A549 (cell line): ENCODE data around the gene METTL1. TPM values are rescaled to one million over a fixed set of nuclear protein-coding genes. Genes with fewer than 3 reads are reported as not detected.

Experiments
- ATAC-seq, 2 experiments: fragments of 200-7000 bp in 1 of 2; fragments of >200 bp in 1 of 2; cut with Nextera tagmentation in 1 of 2; cut with Tn5 transposase in 1 of 2; 3 replicates each; pipeline versions ENCODE4 v1.8.0 to v1.9.1; 2018 to 2020; ENCODE audit warnings: mild to moderate bottlenecking in 1 of 2, moderate library complexity in 1 of 2
- CTCF ChIA-PET: fragments of 300-600 bp; sonication (Branson Sonifier 250); formaldehyde crosslinking; extraction: SDS; loops from one replicate; lab custom pipeline; 2021; ENCODE audit warnings: antibody characterized with exemption, inconsistent platforms; lab: Yijun Ruan, JAX
- POLR2A ChIA-PET: fragments of 350-600 bp; formaldehyde crosslinking; extraction: SDS; loops from one replicate; lab custom pipeline; 2021; ENCODE audit warnings: antibody characterized with exemption, inconsistent platforms; lab: Yijun Ruan, JAX
- DNase-seq, 2 experiments: peaks; one replicate each; pipeline versions ENCODE4 v3.0.0 to v3.0.0-alpha.2; 2011 to 2016; ENCODE audit warnings: low read depth in 1 of 2, low spot score in 1 of 2
- FAIRE-seq: peaks from 2 replicates; lab custom pipeline; 2011; peaks lifted over from hg19 to GRCh38; lab: Jason Lieb, UNC
- H3K27ac ChIP-seq, 2 experiments: fragments of >200 bp; sonication (Bioruptor Twin); formaldehyde crosslinking; 3 replicates each; pipeline ENCODE4 v1.5.1; 2016 to 2017
- H3K4me1 ChIP-seq: fragments of >200 bp; sonication (Bioruptor Twin); formaldehyde crosslinking; 3 replicates; pipeline ENCODE4 v1.6.1; 2016
- H3K4me2 ChIP-seq: fragments of >200 bp; sonication (Bioruptor Twin); formaldehyde crosslinking; 3 replicates; pipeline ENCODE4 v1.6.1; 2016
- H3K4me3 ChIP-seq: fragments of >200 bp; sonication (Bioruptor Twin); formaldehyde crosslinking; 3 replicates; pipeline ENCODE4 v1.5.1; 2016
- H3K9me3 ChIP-seq: fragments of >200 bp; sonication (Bioruptor Twin); formaldehyde crosslinking; 3 replicates; pipeline ENCODE4 v1.6.1; 2016
- BHLHE40 ChIP-seq: IDR thresholded peaks from 2 replicates; pipeline ENCODE4 v1.6.1; 2012; ENCODE audit warnings: low read depth, low read length, inconsistent platforms
- CBX2 ChIP-seq: fragments of 200-600 bp; sonication (generic); IDR thresholded peaks from 2 replicates; pipeline ENCODE4 v1.6.1; 2016; ENCODE audit warnings: low read depth, mild to moderate bottlenecking, borderline replicate concordance
- CBX8 ChIP-seq: fragments of 200-600 bp; sonication (generic); IDR thresholded peaks from 2 replicates; pipeline ENCODE4 v1.6.1; 2016
- E2F6 ChIP-seq: IDR thresholded peaks from 2 replicates; pipeline ENCODE4 v1.6.1; 2012; ENCODE audit warnings: low read depth, borderline replicate concordance
- EP300 ChIP-seq, 2 experiments: fragments of >200 bp; sonication (Bioruptor Twin); formaldehyde crosslinking; IDR thresholded peaks; 2 replicates in 1 of 2; 3 replicates in 1 of 2; pipeline ENCODE4 v1.6.1; 2016 to 2017
- FOXS1 ChIP-seq: fragments of 250-450 bp; sonication (Bioruptor Pico); IDR thresholded peaks from 2 replicates; pipeline ENCODE4 v1.5.0; 2020; ENCODE audit warnings: mild to moderate bottlenecking, moderate library complexity
- HOXB5 ChIP-seq: fragments of 250-450 bp; sonication (Bioruptor Pico); IDR thresholded peaks from 2 replicates; pipeline ENCODE4 v1.5.0; 2020; ENCODE audit warnings: mild to moderate bottlenecking, moderate library complexity
- JUN ChIP-seq, 2 experiments: fragments of >200 bp; sonication (Bioruptor Twin); formaldehyde crosslinking; IDR thresholded peaks; 2 replicates in 1 of 2; 3 replicates in 1 of 2; pipeline ENCODE4 v1.6.1; 2016 to 2017
- JUNB ChIP-seq: fragments of >200 bp; sonication (Bioruptor Twin); formaldehyde crosslinking; IDR thresholded peaks from 2 replicates; pipeline ENCODE4 v1.6.1; 2016
- KDM5A ChIP-seq: fragments of 200-600 bp; sonication (generic); IDR thresholded peaks from 2 replicates; pipeline ENCODE4 v1.6.1; 2016; ENCODE audit warnings: antibody characterized with exemption, mild to moderate bottlenecking
- MAFK ChIP-seq: fragments of 450-650 bp; IDR thresholded peaks from 2 replicates; pipeline ENCODE4 v1.6.1; 2014; ENCODE audit not compliant: partially characterized antibody
- MYC ChIP-seq: IDR thresholded peaks from 2 replicates; pipeline ENCODE4 v1.6.1; 2012; ENCODE audit warnings: mild to moderate bottlenecking, inconsistent platforms, low read length, improper control_type of control experiment, borderline replicate concordance
- NR3C1 ChIP-seq: fragments of >200 bp; sonication (Bioruptor Twin); formaldehyde crosslinking; IDR thresholded peaks from 3 replicates; pipeline ENCODE4 v1.6.1; 2017
- PHF8 ChIP-seq: fragments of 200-600 bp; sonication (generic); IDR thresholded peaks from 2 replicates; pipeline ENCODE4 v1.6.1; 2016; ENCODE audit warnings: low read depth, mild to moderate bottlenecking, antibody characterized with exemption, moderate library complexity, borderline replicate concordance
- POLR2A ChIP-seq: IDR thresholded peaks from 2 replicates; pipeline ENCODE4 v1.6.1; 2012; ENCODE audit warnings: mild to moderate bottlenecking, low read length
- POLR2AphosphoS2 ChIP-seq: conservative IDR thresholded peaks from 2 replicates; pipeline ENCODE4 v1.6.1; 2012; ENCODE audit warnings: low read length, improper control_type of control experiment, inconsistent platforms
- RARB ChIP-seq: fragments of 250-450 bp; sonication (Bioruptor Pico); IDR thresholded peaks from 2 replicates; pipeline ENCODE4 v1.8.0; 2021; ENCODE audit warnings: mild to moderate bottlenecking, moderate library complexity
- RCOR1 ChIP-seq: fragments of 150-350 bp; IDR thresholded peaks from 2 replicates; pipeline ENCODE4 v1.6.1; 2014; ENCODE audit warnings: antibody characterized with exemption, low read length, low read depth
- RFX5 ChIP-seq: fragments of 450-650 bp; IDR thresholded peaks from 2 replicates; pipeline ENCODE4 v1.7.1; 2014; ENCODE audit warnings: antibody characterized with exemption, mild to moderate bottlenecking, moderate library complexity
- SMC3 ChIP-seq: fragments of >200 bp; sonication (Bioruptor Twin); formaldehyde crosslinking; IDR thresholded peaks from 3 replicates; pipeline ENCODE4 v1.6.1; 2018; ENCODE audit warnings: inconsistent platforms
- TP53 ChIP-seq: fragments of 250-450 bp; sonication (Bioruptor Pico); IDR thresholded peaks from 2 replicates; pipeline ENCODE4 v1.5.0; 2021; ENCODE audit warnings: mild to moderate bottlenecking, moderate library complexity
- ZSCAN20 ChIP-seq: fragments of 250-450 bp; sonication (Bioruptor Pico); IDR thresholded peaks from 2 replicates; pipeline ENCODE4 v1.8.0; 2022; ENCODE audit warnings: mild to moderate bottlenecking, moderate library complexity
- WGBS: methylation state at CpG from one replicate; pipeline ENCODE4 v1.1.6; 2017; ENCODE audit errors: missing lambda C conversion rate; 5-methylcytosine and 5-hydroxymethylcytosine counted together
- polyA plus RNA-seq, 4 experiments: library from polyadenylated mRNA; depleted of rRNA in 3 of 4; stranded (reverse); fragments of >200 nt; fragmentation: RNase III in 1 of 4; extraction: RNeasy Plus Mini Kit Qiagen cat#74134 plus additional on column Dnase treatment in 1 of 4; gene quantifications; 2 replicates in 3 of 4; 3 replicates in 1 of 4; pipeline ENCODE4 v1.2.3, GENCODE V29; 2011 to 2017
- TF ChIP-seq, protein P1 (sequence below): IDR thresholded peaks from 2 replicates; pipeline ENCODE4 v1.6.1; 2012
- TF ChIP-seq, protein P2 (sequence below): IDR thresholded peaks from 2 replicates; pipeline ENCODE4 v1.6.1; 2012
- TF ChIP-seq, protein P3 (sequence below): fragments of >200 bp; sonication (Bioruptor Twin); formaldehyde crosslinking; IDR thresholded peaks from 3 replicates; pipeline ENCODE4 v1.6.1; 2016
- TF ChIP-seq, protein P4 (sequence below): fragments of 200-600 bp; sonication (generic); IDR thresholded peaks from 2 replicates; pipeline ENCODE4 v1.6.1; 2016; ENCODE audit warnings: antibody characterized with exemption, mild to moderate bottlenecking, moderate library complexity

The METTL1 gene
- polyA plus RNA-seq, 2 of the 4 experiments (the other 2 are of a cell fraction), result 55.2 to 60.2 TPM

DNA sequence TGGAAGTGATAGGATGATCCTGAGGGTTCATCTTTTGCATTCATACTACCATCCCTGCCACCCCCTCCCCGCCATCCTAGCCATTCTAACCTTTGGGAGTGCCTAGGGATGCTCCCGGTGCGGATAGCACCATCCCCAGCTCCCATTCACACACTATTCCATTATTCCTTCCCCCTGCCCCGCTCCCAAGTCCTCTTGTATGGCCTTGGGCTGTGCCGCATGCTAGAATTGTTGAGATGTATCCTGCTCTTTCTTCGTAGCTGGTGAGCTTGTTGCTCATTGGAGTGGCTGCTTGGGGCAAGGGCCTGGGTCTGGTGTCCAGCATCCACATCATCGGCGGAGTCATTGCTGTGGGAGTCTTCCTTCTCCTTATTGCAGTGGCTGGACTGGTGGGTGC lies 26.4 kb downstream of the METTL1 start (continued):
- TF ChIP-seq CBX8 (no peak), RCOR1 (no peak), POLR2A (0 out of 2 replicates have a peak, but pooled peaks have one; percentile 18), BHLHE40 (no peak), CBX2 (no peak), NR3C1 (no peak), ZSCAN20 (CRISPR knock-in tag) (no peak)

- DNase-seq (peak; percentile 96 to 99), ATAC-seq (peak; percentile 84 to 93), FAIRE-seq (peak; percentile 91)
- 1% methylated on average over 27 of the region's 29 CpGs for WGBS
- Histone ChIP-seq H3K27ac (peak within 1 kb of the TSS; percentile 93 to 98), H3K4me2 (peak within 1 kb of the TSS; percentile 79), H3K9me3 (no peaks in the 10 kb centered on the region), H3K4me3 (peak within 1 kb of the TSS; percentile 70), H3K4me1 (peaks cover 13% of the 10 kb centered on the region; the same call in 2 of the 3 replicates)
- CTCF ChIA-PET, result interaction anchor here (1.2 to 3.1 kb wide), 6 partner anchors 9 to 162 kb away, joined by 3 to 15 read pairs (median 10); no protein-coding TSS in a partner anchor
- POLR2A ChIA-PET, result interaction anchor here (0.9 to 1.7 kb wide), 7 partner anchors 9 to 100 kb away, joined by 3 to 9 read pairs (median 6); partner anchors contain the start of genes CYP27B1, EEF1AKMT3 and METTL1
- TF ChIP-seq JUNB (no peak), E2F6 (no peak), MAFK (no peak), KDM5A (0 out of 2 replicates have a peak, but pooled peaks have one; percentile 26), RARB (CRISPR knock-in tag) (0 out of 2 replicates have a peak, but pooled peaks have one; percentile 11), POLR2A (peak; percentile 34; the same call in 1 of the 2 replicates), PHF8 (peak; percentile 69; the same call in 1 of the 2 replicates), JUN (IDR thresholded peaks at IDR 0.05) (no peak; a peak in 1 of 5 replicates), POLR2AphosphoS2 (no peak; the same call in none of the 2 replicates), SMC3 (no peak), EP300 (IDR thresholded peaks at IDR 0.05) (no peak), RFX5 (peak; percentile 77; the same call in 1 of the 2 replicates), FOXS1 (CRISPR knock-in tag) (no peak), ZSCAN20 (CRISPR knock-in tag) (no peak), MYC (0 out of 2 replicates have a peak, but pooled peaks have one; percentile 29), HOXB5 (CRISPR knock-in tag) (no peak), TP53 (CRISPR knock-in tag) (0 out of 2 replicates have a peak, but pooled peaks have one; percentile 55)
- TF ChIP-seq, protein P1, sequence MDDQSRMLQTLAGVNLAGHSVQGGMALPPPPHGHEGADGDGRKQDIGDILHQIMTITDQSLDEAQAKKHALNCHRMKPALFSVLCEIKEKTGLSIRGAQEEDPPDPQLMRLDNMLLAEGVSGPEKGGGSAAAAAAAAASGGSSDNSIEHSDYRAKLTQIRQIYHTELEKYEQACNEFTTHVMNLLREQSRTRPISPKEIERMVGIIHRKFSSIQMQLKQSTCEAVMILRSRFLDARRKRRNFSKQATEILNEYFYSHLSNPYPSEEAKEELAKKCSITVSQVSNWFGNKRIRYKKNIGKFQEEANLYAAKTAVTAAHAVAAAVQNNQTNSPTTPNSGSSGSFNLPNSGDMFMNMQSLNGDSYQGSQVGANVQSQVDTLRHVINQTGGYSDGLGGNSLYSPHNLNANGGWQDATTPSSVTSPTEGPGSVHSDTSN, result peak; percentile 94
- TF ChIP-seq, protein P2, sequence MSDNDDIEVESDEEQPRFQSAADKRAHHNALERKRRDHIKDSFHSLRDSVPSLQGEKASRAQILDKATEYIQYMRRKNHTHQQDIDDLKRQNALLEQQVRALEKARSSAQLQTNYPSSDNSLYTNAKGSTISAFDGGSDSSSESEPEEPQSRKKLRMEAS, result 0 out of 2 replicates have a peak, but pooled peaks have one; percentile 21
- TF ChIP-seq, protein P3, sequence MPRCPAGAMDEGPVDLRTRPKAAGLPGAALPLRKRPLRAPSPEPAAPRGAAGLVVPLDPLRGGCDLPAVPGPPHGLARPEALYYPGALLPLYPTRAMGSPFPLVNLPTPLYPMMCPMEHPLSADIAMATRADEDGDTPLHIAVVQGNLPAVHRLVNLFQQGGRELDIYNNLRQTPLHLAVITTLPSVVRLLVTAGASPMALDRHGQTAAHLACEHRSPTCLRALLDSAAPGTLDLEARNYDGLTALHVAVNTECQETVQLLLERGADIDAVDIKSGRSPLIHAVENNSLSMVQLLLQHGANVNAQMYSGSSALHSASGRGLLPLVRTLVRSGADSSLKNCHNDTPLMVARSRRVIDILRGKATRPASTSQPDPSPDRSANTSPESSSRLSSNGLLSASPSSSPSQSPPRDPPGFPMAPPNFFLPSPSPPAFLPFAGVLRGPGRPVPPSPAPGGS, result peak; percentile 7; the same call in 1 of the 3 replicates
- TF ChIP-seq, protein P4, sequence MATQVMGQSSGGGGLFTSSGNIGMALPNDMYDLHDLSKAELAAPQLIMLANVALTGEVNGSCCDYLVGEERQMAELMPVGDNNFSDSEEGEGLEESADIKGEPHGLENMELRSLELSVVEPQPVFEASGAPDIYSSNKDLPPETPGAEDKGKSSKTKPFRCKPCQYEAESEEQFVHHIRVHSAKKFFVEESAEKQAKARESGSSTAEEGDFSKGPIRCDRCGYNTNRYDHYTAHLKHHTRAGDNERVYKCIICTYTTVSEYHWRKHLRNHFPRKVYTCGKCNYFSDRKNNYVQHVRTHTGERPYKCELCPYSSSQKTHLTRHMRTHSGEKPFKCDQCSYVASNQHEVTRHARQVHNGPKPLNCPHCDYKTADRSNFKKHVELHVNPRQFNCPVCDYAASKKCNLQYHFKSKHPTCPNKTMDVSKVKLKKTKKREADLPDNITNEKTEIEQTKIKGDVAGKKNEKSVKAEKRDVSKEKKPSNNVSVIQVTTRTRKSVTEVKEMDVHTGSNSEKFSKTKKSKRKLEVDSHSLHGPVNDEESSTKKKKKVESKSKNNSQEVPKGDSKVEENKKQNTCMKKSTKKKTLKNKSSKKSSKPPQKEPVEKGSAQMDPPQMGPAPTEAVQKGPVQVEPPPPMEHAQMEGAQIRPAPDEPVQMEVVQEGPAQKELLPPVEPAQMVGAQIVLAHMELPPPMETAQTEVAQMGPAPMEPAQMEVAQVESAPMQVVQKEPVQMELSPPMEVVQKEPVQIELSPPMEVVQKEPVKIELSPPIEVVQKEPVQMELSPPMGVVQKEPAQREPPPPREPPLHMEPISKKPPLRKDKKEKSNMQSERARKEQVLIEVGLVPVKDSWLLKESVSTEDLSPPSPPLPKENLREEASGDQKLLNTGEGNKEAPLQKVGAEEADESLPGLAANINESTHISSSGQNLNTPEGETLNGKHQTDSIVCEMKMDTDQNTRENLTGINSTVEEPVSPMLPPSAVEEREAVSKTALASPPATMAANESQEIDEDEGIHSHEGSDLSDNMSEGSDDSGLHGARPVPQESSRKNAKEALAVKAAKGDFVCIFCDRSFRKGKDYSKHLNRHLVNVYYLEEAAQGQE, result peak; percentile 29; the same call in 1 of the 2 replicates
Observed at GRCh38 chr12:57744777-57745484, 27.0 kb downstream of the METTL1 start, which contains the start of gene TSPAN31. Gene TSPAN31 (plus strand): TSS chr12:57745039. CDS start chr12:57745155, 116 bp downstream.
